HepG2 (cell line): ENCODE data around the gene C5orf47. TPM values are rescaled to one million over a fixed set of nuclear protein-coding genes. Genes with fewer than 3 reads are reported as not detected.

ENCODE experiments used
- ATM ChIP-seq: fragments of 450-650 bp; IDR thresholded peaks from 2 replicates; pipeline ENCODE4 v1.7.1; 2017; ENCODE audit warnings: mild to moderate bottlenecking, borderline replicate concordance
- EP300 ChIP-seq, 3 experiments: sonication (generic) in 1 of 3; formaldehyde crosslinking in 1 of 3; IDR thresholded peaks; 2 replicates each; pipeline versions ENCODE4 v1.5.1 to v1.6.1; 2011 to 2020; ENCODE audit warnings: low read depth in 2 of 3, low read length in 2 of 3, borderline replicate concordance in 1 of 3, improper control_type of control experiment in 1 of 3, mild to moderate bottlenecking in 1 of 3, missing genetic modification reagents in 1 of 3, moderate library complexity in 1 of 3
- HDAC2 ChIP-seq: sonication (generic); formaldehyde crosslinking; IDR thresholded peaks from 2 replicates; pipeline ENCODE4 v1.4.0; 2020; ENCODE audit warnings: missing genetic modification reagents
- HNF4A ChIP-seq: sonication (generic); formaldehyde crosslinking; IDR thresholded peaks from 2 replicates; pipeline ENCODE4 v1.4.0; 2020; ENCODE audit warnings: missing genetic modification reagents
- IKZF1 ChIP-seq: fragments of 450-650 bp; IDR thresholded peaks from 2 replicates; pipeline ENCODE4 v1.7.1; 2016
- JDP2 ChIP-seq: sonication (generic); formaldehyde crosslinking; IDR thresholded peaks from 2 replicates; pipeline ENCODE4 v1.8.1; 2022; ENCODE audit warnings: missing genetic modification reagents, borderline replicate concordance
- NFATC3 ChIP-seq: sonication (generic); formaldehyde crosslinking; IDR thresholded peaks from 2 replicates; pipeline ENCODE4 v1.5.1; 2020; ENCODE audit warnings: mild to moderate bottlenecking, missing genetic modification reagents
- ZKSCAN8 ChIP-seq: IDR thresholded peaks from 2 replicates; pipeline ENCODE4 v1.6.1; 2016; ENCODE audit warnings: borderline replicate concordance, missing genetic modification reagents, missing compliant biosample characterization
- ZNF207 ChIP-seq: fragments of 450-650 bp; IDR thresholded peaks from 2 replicates; pipeline ENCODE4 v1.6.1; 2016; ENCODE audit warnings: antibody characterized with exemption, borderline replicate concordance
- ZNF354B ChIP-seq: sonication (generic); formaldehyde crosslinking; IDR thresholded peaks from 2 replicates; pipeline ENCODE4 v1.8.0; 2022; ENCODE audit warnings: mild to moderate bottlenecking, missing genetic modification reagents
- ZNF670 ChIP-seq: sonication (generic); formaldehyde crosslinking; IDR thresholded peaks from 2 replicates; pipeline ENCODE4 v1.8.0; 2022; ENCODE audit warnings: mild to moderate bottlenecking, missing genetic modification reagents, borderline replicate concordance
- ZNF776 ChIP-seq: sonication (generic); formaldehyde crosslinking; IDR thresholded peaks from 2 replicates; pipeline ENCODE4 v1.4.0; 2020; ENCODE audit warnings: mild to moderate bottlenecking, missing genetic modification reagents
- ZNF879 ChIP-seq: sonication (generic); formaldehyde crosslinking; IDR thresholded peaks from 2 replicates; pipeline ENCODE4 v1.8.1; 2023; ENCODE audit warnings: missing genetic modification reagents
- ZSCAN20 ChIP-seq: sonication (generic); formaldehyde crosslinking; IDR thresholded peaks from 2 replicates; pipeline ENCODE4 v1.4.0; 2020; ENCODE audit warnings: missing genetic modification reagents, mild to moderate bottlenecking, borderline replicate concordance
- polyA plus RNA-seq, 8 experiments: library from polyadenylated mRNA; depleted of rRNA in 3 of 8; stranded (reverse) in 7 of 8; unstranded in 1 of 8; fragments of >200 nt; fragmentation: Illumina TruSeq in 4 of 8; extraction: Trizol in 4 of 8; gene quantifications; 2 replicates each; pipeline versions ENCODE4 v1.2.1 to v1.2.3, GENCODE V29; 2011 to 2016; ENCODE audit warnings: low read depth in 4 of 8, missing spikeins in 1 of 8, mixed read lengths in 1 of 8; ENCODE audit not compliant: insufficient read depth in 1 of 8
- total RNA-seq, 5 experiments: library from RNA; depleted of rRNA; stranded (reverse); fragments of >200 nt; fragmentation: Illumina TruSeq; extraction: Trizol; gene quantifications; 2 replicates each; pipeline ENCODE4 v1.2.3, GENCODE V29; 2016; ENCODE audit warnings: low read depth in 1 of 5
- TF ChIP-seq, protein P1 (sequence below): IDR thresholded peaks from 2 replicates; pipeline ENCODE4 v1.6.1; 2016; ENCODE audit warnings: mild to moderate bottlenecking
- TF ChIP-seq, protein P2 (sequence below): sonication (generic); formaldehyde crosslinking; IDR thresholded peaks from 2 replicates; pipeline ENCODE4 v1.8.0; 2022; ENCODE audit warnings: low read depth, missing genetic modification reagents
- TF ChIP-seq, protein P3 (sequence below): sonication (generic); formaldehyde crosslinking; IDR thresholded peaks from 2 replicates; pipeline ENCODE4 v1.4.0; 2020; ENCODE audit warnings: missing genetic modification reagents, borderline replicate concordance
- TF ChIP-seq, protein P4 (sequence below): sonication (generic); formaldehyde crosslinking; IDR thresholded peaks from 2 replicates; pipeline ENCODE4 v1.5.0; 2020; ENCODE audit warnings: missing genetic modification reagents
- TF ChIP-seq, protein P5 (sequence below): sonication (generic); formaldehyde crosslinking; conservative IDR thresholded peaks from 2 replicates; pipeline ENCODE4 v1.8.0; 2022; ENCODE audit warnings: missing genetic modification reagents
- TF ChIP-seq, protein P6 (sequence below): sonication (generic); formaldehyde crosslinking; IDR thresholded peaks from 2 replicates; pipeline ENCODE4 v1.9.0; 2021; ENCODE audit warnings: missing genetic modification reagents, borderline replicate concordance

The C5orf47 gene
- total and polyA plus RNA-seq, 2 of the 13 experiments (the other 11 are each of a cell fraction or from before 2014, with no cell fraction given) = not detected

DNA sequence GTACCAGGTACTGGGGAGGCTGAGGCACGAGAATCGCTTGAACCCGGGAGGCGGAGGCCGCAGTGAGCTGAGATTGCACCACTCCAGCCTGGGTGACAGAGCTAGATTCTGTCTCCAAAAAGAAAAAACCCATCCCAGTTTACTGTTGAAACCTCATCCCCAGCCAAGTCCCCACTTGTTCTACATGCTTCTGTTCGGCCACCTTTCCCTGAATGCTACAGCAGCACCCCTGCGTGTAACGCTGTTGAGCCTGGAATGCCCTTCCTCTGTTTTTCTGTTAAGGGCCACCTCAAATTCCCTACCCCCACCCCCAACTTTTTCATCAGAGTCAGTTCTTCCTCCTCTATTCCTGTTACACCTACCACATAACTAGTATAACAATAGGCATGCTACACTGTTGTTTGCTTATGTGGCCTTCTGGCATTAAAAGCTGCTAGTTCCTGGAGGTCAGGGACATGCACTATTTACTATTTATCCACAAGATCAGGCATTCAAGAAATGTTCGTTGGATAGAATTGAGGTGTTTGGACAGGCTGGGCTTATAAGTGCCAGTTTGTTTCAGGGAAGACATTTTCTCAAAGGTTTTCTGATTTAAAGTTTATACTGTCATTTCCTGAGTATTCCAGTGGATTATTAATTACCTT lies 47.1 kb upstream of the C5orf47 start (continued):
- TF ChIP-seq JDP2 (no peak), NFATC3 (CRISPR knock-in tag) (no peak), HDAC2 (CRISPR knock-in tag) (peak; percentile 88), ZKSCAN8 (peak; percentile 78; the same call in 1 of the 2 replicates), EP300 (IDR thresholded peaks at IDR 0.05; ENCODE audit: low read depth in 2 of 2, low read length in 2 of 2) (peak; percentile 49 to 96; a peak in 3 of 4 replicates), EP300 (CRISPR knock-in tag; IDR thresholded peaks at IDR 0.05; ENCODE audit: borderline replicate concordance) (peak; percentile 88), ZSCAN20 (no peak), ZNF776 (no peak), ZNF207 (no peak), ZNF879 (CRISPR knock-in tag) (no peak), ZNF354B (CRISPR knock-in tag) (no peak), ATM (no peak), ZNF670 (CRISPR knock-in tag) (no peak), HNF4A (CRISPR knock-in tag) (peak; percentile 78), IKZF1 (no peak)
- TF ChIP-seq, protein P1, sequence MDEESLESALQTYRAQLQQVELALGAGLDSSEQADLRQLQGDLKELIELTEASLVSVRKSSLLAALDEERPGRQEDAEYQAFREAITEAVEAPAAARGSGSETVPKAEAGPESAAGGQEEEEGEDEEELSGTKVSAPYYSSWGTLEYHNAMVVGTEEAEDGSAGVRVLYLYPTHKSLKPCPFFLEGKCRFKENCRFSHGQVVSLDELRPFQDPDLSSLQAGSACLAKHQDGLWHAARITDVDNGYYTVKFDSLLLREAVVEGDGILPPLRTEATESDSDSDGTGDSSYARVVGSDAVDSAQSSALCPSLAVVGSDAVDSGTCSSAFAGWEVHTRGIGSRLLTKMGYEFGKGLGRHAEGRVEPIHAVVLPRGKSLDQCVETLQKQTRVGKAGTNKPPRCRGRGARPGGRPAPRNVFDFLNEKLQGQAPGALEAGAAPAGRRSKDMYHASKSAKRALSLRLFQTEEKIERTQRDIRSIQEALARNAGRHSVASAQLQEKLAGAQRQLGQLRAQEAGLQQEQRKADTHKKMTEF = peak; percentile 66
- TF ChIP-seq, protein P2, sequence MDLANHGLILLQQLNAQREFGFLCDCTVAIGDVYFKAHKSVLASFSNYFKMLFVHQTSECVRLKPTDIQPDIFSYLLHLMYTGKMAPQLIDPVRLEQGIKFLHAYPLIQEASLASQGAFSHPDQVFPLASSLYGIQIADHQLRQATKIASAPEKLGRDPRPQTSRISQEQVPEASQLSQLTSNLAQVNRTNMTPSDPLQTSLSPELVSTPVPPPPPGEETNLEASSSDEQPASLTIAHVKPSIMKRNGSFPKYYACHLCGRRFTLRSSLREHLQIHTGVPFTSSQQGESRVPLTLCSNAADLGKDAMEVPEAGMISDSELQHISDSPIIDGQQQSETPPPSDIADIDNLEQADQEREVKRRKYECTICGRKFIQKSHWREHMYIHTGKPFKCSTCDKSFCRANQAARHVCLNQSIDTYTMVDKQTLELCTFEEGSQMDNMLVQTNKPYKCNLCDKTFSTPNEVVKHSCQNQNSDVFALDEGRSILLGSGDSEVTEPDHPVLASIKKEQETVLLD (CRISPR knock-in tag) = no peak
- TF ChIP-seq, protein P3, sequence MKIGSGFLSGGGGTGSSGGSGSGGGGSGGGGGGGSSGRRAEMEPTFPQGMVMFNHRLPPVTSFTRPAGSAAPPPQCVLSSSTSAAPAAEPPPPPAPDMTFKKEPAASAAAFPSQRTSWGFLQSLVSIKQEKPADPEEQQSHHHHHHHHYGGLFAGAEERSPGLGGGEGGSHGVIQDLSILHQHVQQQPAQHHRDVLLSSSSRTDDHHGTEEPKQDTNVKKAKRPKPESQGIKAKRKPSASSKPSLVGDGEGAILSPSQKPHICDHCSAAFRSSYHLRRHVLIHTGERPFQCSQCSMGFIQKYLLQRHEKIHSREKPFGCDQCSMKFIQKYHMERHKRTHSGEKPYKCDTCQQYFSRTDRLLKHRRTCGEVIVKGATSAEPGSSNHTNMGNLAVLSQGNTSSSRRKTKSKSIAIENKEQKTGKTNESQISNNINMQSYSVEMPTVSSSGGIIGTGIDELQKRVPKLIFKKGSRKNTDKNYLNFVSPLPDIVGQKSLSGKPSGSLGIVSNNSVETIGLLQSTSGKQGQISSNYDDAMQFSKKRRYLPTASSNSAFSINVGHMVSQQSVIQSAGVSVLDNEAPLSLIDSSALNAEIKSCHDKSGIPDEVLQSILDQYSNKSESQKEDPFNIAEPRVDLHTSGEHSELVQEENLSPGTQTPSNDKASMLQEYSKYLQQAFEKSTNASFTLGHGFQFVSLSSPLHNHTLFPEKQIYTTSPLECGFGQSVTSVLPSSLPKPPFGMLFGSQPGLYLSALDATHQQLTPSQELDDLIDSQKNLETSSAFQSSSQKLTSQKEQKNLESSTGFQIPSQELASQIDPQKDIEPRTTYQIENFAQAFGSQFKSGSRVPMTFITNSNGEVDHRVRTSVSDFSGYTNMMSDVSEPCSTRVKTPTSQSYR (CRISPR knock-in tag) = peak; percentile 93
- TF ChIP-seq, protein P4, sequence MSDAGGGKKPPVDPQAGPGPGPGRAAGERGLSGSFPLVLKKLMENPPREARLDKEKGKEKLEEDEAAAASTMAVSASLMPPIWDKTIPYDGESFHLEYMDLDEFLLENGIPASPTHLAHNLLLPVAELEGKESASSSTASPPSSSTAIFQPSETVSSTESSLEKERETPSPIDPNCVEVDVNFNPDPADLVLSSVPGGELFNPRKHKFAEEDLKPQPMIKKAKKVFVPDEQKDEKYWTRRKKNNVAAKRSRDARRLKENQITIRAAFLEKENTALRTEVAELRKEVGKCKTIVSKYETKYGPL (CRISPR knock-in tag) = no peak
- TF ChIP-seq, protein P5, sequence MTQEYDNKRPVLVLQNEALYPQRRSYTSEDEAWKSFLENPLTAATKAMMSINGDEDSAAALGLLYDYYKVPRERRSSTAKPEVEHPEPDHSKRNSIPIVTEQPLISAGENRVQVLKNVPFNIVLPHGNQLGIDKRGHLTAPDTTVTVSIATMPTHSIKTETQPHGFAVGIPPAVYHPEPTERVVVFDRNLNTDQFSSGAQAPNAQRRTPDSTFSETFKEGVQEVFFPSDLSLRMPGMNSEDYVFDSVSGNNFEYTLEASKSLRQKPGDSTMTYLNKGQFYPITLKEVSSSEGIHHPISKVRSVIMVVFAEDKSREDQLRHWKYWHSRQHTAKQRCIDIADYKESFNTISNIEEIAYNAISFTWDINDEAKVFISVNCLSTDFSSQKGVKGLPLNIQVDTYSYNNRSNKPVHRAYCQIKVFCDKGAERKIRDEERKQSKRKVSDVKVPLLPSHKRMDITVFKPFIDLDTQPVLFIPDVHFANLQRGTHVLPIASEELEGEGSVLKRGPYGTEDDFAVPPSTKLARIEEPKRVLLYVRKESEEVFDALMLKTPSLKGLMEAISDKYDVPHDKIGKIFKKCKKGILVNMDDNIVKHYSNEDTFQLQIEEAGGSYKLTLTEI = no peak
- TF ChIP-seq, protein P6, sequence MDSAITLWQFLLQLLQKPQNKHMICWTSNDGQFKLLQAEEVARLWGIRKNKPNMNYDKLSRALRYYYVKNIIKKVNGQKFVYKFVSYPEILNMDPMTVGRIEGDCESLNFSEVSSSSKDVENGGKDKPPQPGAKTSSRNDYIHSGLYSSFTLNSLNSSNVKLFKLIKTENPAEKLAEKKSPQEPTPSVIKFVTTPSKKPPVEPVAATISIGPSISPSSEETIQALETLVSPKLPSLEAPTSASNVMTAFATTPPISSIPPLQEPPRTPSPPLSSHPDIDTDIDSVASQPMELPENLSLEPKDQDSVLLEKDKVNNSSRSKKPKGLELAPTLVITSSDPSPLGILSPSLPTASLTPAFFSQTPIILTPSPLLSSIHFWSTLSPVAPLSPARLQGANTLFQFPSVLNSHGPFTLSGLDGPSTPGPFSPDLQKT (CRISPR knock-in tag) = no peak
